ENCODE data around the gene MGP. TPM values are rescaled to one million over a fixed set of nuclear protein-coding genes. Genes with fewer than 3 reads are reported as not detected.

The MGP gene
- total and polyA plus RNA-seq, 2 of the 8 experiments (the other 6 are each of a cell fraction or from before 2014, with no cell fraction given): not detected

DNA sequence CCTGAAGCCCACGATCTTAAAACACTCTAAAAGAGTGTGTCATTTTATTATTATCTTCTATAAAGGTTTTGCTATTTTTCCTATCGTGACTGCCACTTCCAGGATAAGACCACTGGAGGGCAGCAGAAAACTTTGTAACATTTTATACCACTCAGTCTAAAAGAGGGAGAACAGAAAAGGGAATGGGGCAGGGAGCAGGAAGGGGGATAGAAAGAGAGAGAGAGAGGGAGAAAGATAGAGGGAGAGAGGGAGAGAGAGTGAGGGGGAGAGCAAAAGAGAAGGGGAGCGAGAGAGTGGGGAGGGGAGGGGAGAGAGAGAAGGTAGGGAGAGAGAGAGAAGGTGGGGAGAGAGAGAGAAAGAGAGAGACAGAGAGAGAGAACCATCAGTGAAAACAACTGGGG lies 40.3 kb downstream of the MGP start (continued):
- TF ChIP-seq EGR1 (IDR thresholded peaks at IDR 0.05; ENCODE audit: borderline replicate concordance, low read depth, low read length) (peak; percentile 68), EP300 (IDR thresholded peaks at IDR 0.05; ENCODE audit: borderline replicate concordance in 1 of 2, low read depth in 2 of 2, low read length in 2 of 2) (no peak), RAD21 (IDR thresholded peaks at IDR 0.05 in 1 of 2, conservative IDR thresholded peaks at IDR 0.05 in 1 of 2; ENCODE audit: low read depth in 2 of 2, low read length in 2 of 2) (peak; percentile 90 to 93), TAF1 (IDR thresholded peaks at IDR 0.05; ENCODE audit: low read depth, low read length) (no peak)
- TF ChIP-seq, protein P1, sequence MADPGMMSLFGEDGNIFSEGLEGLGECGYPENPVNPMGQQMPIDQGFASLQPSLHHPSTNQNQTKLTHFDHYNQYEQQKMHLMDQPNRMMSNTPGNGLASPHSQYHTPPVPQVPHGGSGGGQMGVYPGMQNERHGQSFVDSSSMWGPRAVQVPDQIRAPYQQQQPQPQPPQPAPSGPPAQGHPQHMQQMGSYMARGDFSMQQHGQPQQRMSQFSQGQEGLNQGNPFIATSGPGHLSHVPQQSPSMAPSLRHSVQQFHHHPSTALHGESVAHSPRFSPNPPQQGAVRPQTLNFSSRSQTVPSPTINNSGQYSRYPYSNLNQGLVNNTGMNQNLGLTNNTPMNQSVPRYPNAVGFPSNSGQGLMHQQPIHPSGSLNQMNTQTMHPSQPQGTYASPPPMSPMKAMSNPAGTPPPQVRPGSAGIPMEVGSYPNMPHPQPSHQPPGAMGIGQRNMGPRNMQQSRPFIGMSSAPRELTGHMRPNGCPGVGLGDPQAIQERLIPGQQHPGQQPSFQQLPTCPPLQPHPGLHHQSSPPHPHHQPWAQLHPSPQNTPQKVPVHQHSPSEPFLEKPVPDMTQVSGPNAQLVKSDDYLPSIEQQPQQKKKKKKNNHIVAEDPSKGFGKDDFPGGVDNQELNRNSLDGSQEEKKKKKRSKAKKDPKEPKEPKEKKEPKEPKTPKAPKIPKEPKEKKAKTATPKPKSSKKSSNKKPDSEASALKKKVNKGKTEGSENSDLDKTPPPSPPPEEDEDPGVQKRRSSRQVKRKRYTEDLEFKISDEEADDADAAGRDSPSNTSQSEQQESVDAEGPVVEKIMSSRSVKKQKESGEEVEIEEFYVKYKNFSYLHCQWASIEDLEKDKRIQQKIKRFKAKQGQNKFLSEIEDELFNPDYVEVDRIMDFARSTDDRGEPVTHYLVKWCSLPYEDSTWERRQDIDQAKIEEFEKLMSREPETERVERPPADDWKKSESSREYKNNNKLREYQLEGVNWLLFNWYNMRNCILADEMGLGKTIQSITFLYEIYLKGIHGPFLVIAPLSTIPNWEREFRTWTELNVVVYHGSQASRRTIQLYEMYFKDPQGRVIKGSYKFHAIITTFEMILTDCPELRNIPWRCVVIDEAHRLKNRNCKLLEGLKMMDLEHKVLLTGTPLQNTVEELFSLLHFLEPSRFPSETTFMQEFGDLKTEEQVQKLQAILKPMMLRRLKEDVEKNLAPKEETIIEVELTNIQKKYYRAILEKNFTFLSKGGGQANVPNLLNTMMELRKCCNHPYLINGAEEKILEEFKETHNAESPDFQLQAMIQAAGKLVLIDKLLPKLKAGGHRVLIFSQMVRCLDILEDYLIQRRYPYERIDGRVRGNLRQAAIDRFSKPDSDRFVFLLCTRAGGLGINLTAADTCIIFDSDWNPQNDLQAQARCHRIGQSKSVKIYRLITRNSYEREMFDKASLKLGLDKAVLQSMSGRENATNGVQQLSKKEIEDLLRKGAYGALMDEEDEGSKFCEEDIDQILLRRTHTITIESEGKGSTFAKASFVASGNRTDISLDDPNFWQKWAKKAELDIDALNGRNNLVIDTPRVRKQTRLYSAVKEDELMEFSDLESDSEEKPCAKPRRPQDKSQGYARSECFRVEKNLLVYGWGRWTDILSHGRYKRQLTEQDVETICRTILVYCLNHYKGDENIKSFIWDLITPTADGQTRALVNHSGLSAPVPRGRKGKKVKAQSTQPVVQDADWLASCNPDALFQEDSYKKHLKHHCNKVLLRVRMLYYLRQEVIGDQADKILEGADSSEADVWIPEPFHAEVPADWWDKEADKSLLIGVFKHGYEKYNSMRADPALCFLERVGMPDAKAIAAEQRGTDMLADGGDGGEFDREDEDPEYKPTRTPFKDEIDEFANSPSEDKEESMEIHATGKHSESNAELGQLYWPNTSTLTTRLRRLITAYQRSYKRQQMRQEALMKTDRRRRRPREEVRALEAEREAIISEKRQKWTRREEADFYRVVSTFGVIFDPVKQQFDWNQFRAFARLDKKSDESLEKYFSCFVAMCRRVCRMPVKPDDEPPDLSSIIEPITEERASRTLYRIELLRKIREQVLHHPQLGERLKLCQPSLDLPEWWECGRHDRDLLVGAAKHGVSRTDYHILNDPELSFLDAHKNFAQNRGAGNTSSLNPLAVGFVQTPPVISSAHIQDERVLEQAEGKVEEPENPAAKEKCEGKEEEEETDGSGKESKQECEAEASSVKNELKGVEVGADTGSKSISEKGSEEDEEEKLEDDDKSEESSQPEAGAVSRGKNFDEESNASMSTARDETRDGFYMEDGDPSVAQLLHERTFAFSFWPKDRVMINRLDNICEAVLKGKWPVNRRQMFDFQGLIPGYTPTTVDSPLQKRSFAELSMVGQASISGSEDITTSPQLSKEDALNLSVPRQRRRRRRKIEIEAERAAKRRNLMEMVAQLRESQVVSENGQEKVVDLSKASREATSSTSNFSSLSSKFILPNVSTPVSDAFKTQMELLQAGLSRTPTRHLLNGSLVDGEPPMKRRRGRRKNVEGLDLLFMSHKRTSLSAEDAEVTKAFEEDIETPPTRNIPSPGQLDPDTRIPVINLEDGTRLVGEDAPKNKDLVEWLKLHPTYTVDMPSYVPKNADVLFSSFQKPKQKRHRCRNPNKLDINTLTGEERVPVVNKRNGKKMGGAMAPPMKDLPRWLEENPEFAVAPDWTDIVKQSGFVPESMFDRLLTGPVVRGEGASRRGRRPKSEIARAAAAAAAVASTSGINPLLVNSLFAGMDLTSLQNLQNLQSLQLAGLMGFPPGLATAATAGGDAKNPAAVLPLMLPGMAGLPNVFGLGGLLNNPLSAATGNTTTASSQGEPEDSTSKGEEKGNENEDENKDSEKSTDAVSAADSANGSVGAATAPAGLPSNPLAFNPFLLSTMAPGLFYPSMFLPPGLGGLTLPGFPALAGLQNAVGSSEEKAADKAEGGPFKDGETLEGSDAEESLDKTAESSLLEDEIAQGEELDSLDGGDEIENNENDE (IDR thresholded peaks at IDR 0.05; ENCODE audit: insufficient replicate concordance, low read length): no peak
- TF ChIP-seq, protein P2, sequence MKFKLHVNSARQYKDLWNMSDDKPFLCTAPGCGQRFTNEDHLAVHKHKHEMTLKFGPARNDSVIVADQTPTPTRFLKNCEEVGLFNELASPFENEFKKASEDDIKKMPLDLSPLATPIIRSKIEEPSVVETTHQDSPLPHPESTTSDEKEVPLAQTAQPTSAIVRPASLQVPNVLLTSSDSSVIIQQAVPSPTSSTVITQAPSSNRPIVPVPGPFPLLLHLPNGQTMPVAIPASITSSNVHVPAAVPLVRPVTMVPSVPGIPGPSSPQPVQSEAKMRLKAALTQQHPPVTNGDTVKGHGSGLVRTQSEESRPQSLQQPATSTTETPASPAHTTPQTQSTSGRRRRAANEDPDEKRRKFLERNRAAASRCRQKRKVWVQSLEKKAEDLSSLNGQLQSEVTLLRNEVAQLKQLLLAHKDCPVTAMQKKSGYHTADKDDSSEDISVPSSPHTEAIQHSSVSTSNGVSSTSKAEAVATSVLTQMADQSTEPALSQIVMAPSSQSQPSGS (IDR thresholded peaks at IDR 0.05; ENCODE audit: low read length): no peak

Measured in H1 (cell line).